Dermis blood vessel endothelial cell (primary cell): ENCODE data around the gene CCKAR. TPM values are rescaled to one million over a fixed set of nuclear protein-coding genes. Genes with fewer than 3 reads are reported as not detected.

ENCODE experiments used
- DNase-seq: peaks from one replicate; pipeline ENCODE4 v3.0.0; 2010
- total RNA-seq: library from RNA; depleted of rRNA; stranded (reverse); fragments of >200 nt; gene quantifications from 2 replicates; pipeline ENCODE4 v1.2.3, GENCODE V29; 2014

Gene CCKAR
- total RNA-seq, 1 donor from 2014 or later: not detected

GRCh38 chr4:26489101-26489985, 941 bp downstream of the CCKAR start:
- no peak for DNase-seq

- no peak for DNase-seq
Observed at GRCh38 chr4:26485684-26486083, 4.6 kb downstream of the CCKAR start.

- no peak for DNase-seq
Observed at GRCh38 chr4:26484516-26484915, 5.8 kb downstream of the CCKAR start.

GRCh38 chr4:26484032-26484515, 6.2 kb downstream of the CCKAR start:
- no peak for DNase-seq

- no peak for DNase-seq
Observed at GRCh38 chr4:26482508-26483462, 7.5 kb downstream of the CCKAR start.

GRCh38 chr4:26478330-26478729, 12.0 kb downstream of the CCKAR start:
- no peak for DNase-seq

- no peak for DNase-seq
Observed at GRCh38 chr4:26476545-26476944, 13.7 kb downstream of the CCKAR start.

GRCh38 chr4:26475716-26476115, 14.6 kb downstream of the CCKAR start:
- DNase-seq: no peak

- no peak for DNase-seq
Observed at GRCh38 chr4:26474551-26474950, 15.7 kb downstream of the CCKAR start.

- no peak for DNase-seq
Observed at GRCh38 chr4:26473893-26474292, 16.4 kb downstream of the CCKAR start.

- DNase-seq: no peak
Observed at GRCh38 chr4:26471890-26472289, 18.4 kb downstream of the CCKAR start.

GRCh38 chr4:26468977-26469376, 21.3 kb downstream of the CCKAR start:
- no peak for DNase-seq

GRCh38 chr4:26468283-26468949, 21.9 kb downstream of the CCKAR start:
- DNase-seq: no peak

- DNase-seq: no peak
Observed at GRCh38 chr4:26467724-26468123, 22.6 kb downstream of the CCKAR start.

GRCh38 chr4:26466578-26467270, 23.6 kb downstream of the CCKAR start:
- DNase-seq: no peak

GRCh38 chr4:26464420-26465095, 25.7 kb downstream of the CCKAR start:
- DNase-seq: no peak

- no peak for DNase-seq
Observed at GRCh38 chr4:26463386-26463785, 26.9 kb downstream of the CCKAR start.

GRCh38 chr4:26462874-26463273, 27.4 kb downstream of the CCKAR start:
- no peak for DNase-seq

- DNase-seq: no peak
Observed at GRCh38 chr4:26459756-26460530, 30.3 kb downstream of the CCKAR start.

- peak; percentile 72 for DNase-seq
Observed at GRCh38 chr4:26459054-26459755, 31.1 kb downstream of the CCKAR start.
